IMR-90 (cell line): ENCODE measurements around the gene DCLK1. TPM values are rescaled to one million over a fixed set of nuclear protein-coding genes. Genes with fewer than 3 reads are reported as not detected.

Experiments
- ATAC-seq: fragments of 200-7000 bp; cut with Tn5 transposase; 2 replicates; pipeline ENCODE4 v1.9.1; 2020; ENCODE audit warnings: low read depth, mild to moderate bottlenecking, moderate library complexity
- BruUV-seq: library from RNA; stranded (reverse); fragments of 400-500 nt; replicated peaks from 2 replicates; lab custom pipeline; 2021; lab: Mats Ljungman, UMichigan
- CTCF ChIA-PET: fragments of 300-600 bp; formaldehyde crosslinking; extraction: SDS; loops from one replicate; lab custom pipeline; 2021; ENCODE audit warnings: antibody characterized with exemption; lab: Yijun Ruan, JAX
- POLR2A ChIA-PET: fragments of 300-600 bp; sonication (Branson Sonifier 250); formaldehyde crosslinking; loops from one replicate; lab custom pipeline; 2022; ENCODE audit warnings: antibody characterized with exemption; ENCODE audit not compliant: unreplicated experiment; lab: Charles Lee
- DNase-seq: peaks from one replicate; pipeline ENCODE4 v3.0.0; 2013
- H2AFZ ChIP-seq: replicated peaks from 2 replicates; pipeline ENCODE3; 2013; ENCODE audit warnings: low read length, mild to moderate bottlenecking; ENCODE audit not compliant: poor library complexity
- H2AK5ac ChIP-seq: 2 replicates; pipeline ENCODE4 v1.6.1; 2013; ENCODE audit warnings: low read depth, low read length, inconsistent platforms
- H2AK9ac ChIP-seq: replicated peaks from 2 replicates; pipeline ENCODE3; 2013; ENCODE audit warnings: mild to moderate bottlenecking, low read depth, low read length, moderate library complexity; ENCODE audit not compliant: poor library complexity
- H2BK120ac ChIP-seq: 2 replicates; pipeline ENCODE4 v1.6.1; 2013; ENCODE audit warnings: low read depth, low read length, inconsistent platforms
- H2BK15ac ChIP-seq: 3 replicates; pipeline ENCODE4 v1.6.1; 2013; ENCODE audit warnings: low read depth, low read length, inconsistent platforms
- H2BK20ac ChIP-seq: 2 replicates; pipeline ENCODE4 v1.6.1; 2013; ENCODE audit warnings: low read depth, mild to moderate bottlenecking, inconsistent platforms, low read length, moderate library complexity
- H2BK5ac ChIP-seq: 2 replicates; pipeline ENCODE4 v1.6.1; 2013; ENCODE audit warnings: mild to moderate bottlenecking, low read depth, low read length, inconsistent platforms; ENCODE audit not compliant: poor library complexity, severe bottlenecking
- H3K14ac ChIP-seq: replicated peaks from 2 replicates; pipeline ENCODE4 v1.6.1; 2013; ENCODE audit warnings: low read depth, low read length, inconsistent platforms
- H3K18ac ChIP-seq: 2 replicates; pipeline ENCODE4 v1.6.1; 2013; ENCODE audit warnings: low read depth, low read length, control low read depth
- H3K23ac ChIP-seq: 2 replicates; pipeline ENCODE4 v1.6.1; 2013; ENCODE audit warnings: low read depth, low read length, inconsistent platforms
- H3K27ac ChIP-seq: 2 replicates; pipeline ENCODE4 v1.5.1; 2013; ENCODE audit warnings: mild to moderate bottlenecking, control low read depth, low read length; ENCODE audit not compliant: insufficient read depth
- H3K27me3 ChIP-seq: 2 replicates; pipeline ENCODE4 v1.6.1; 2013; ENCODE audit warnings: low read length; ENCODE audit not compliant: control insufficient read depth, insufficient read depth
- H3K36me3 ChIP-seq: 2 replicates; pipeline ENCODE4 v1.6.1; 2013; ENCODE audit warnings: low read length, mixed read lengths; ENCODE audit not compliant: control insufficient read depth, insufficient read depth
- H3K4ac ChIP-seq: 2 replicates; pipeline ENCODE4 v1.6.1; 2013; ENCODE audit warnings: low read depth, low read length, inconsistent platforms
- H3K4me1 ChIP-seq: 2 replicates; pipeline ENCODE4 v1.6.1; 2013; ENCODE audit warnings: low read length, mixed read lengths; ENCODE audit not compliant: control insufficient read depth, insufficient read depth
- H3K4me2 ChIP-seq: 2 replicates; pipeline ENCODE4 v1.6.1; 2013; ENCODE audit warnings: low read depth, mild to moderate bottlenecking, control low read depth, low read length, moderate library complexity
- H3K4me3 ChIP-seq: 2 replicates; pipeline ENCODE4 v1.5.1; 2013; ENCODE audit warnings: low read depth, mild to moderate bottlenecking, control low read depth, low read length, moderate library complexity; ENCODE audit not compliant: insufficient read depth
- H3K56ac ChIP-seq: 2 replicates; pipeline ENCODE4 v1.6.1; 2013; ENCODE audit warnings: low read length, inconsistent platforms; ENCODE audit not compliant: insufficient read depth; ENCODE audit errors: extremely low read depth
- H3K79me1 ChIP-seq, 2 experiments: 2 replicates each; pipeline ENCODE4 v1.6.1; 2013; ENCODE audit warnings: low read length in 2 of 2, inconsistent platforms in 1 of 2, low read depth in 1 of 2
- H3K9ac ChIP-seq: 2 replicates; pipeline ENCODE4 v1.6.1; 2013; ENCODE audit warnings: low read depth, low read length, control low read depth
- H3K9me1 ChIP-seq: 2 replicates; pipeline ENCODE4 v1.6.1; 2013; ENCODE audit warnings: low read length, inconsistent platforms; ENCODE audit not compliant: insufficient read depth
- H3K9me3 ChIP-seq: 2 replicates; pipeline ENCODE4 v1.6.1; 2013; ENCODE audit warnings: low read length; ENCODE audit not compliant: control insufficient read depth, insufficient read depth
- H4K20me1 ChIP-seq: 2 replicates; pipeline ENCODE4 v1.6.1; 2013; ENCODE audit warnings: low read length, inconsistent platforms; ENCODE audit not compliant: insufficient read depth
- H4K5ac ChIP-seq: 2 replicates; pipeline ENCODE4 v1.6.1; 2013; ENCODE audit warnings: mild to moderate bottlenecking, low read depth, low read length, control low read depth
- H4K8ac ChIP-seq, 2 experiments: 2 replicates each; pipeline ENCODE4 v1.6.1; 2013; ENCODE audit warnings: low read depth in 2 of 2, low read length in 2 of 2, control low read depth in 1 of 2, inconsistent platforms in 1 of 2
- H4K91ac ChIP-seq: 2 replicates; pipeline ENCODE4 v1.6.1; 2013; ENCODE audit warnings: low read depth, low read length, inconsistent platforms; ENCODE audit not compliant: insufficient read depth
- BHLHE40 ChIP-seq: fragments of 150-350 bp; IDR thresholded peaks from 2 replicates; pipeline ENCODE4 v1.6.1; 2016; ENCODE audit warnings: mild to moderate bottlenecking, low read depth, low read length
- CEBPB ChIP-seq: IDR thresholded peaks from 2 replicates; pipeline ENCODE4 v1.6.1; 2012; ENCODE audit warnings: low read depth, low read length, improper control_type of control experiment
- FOS ChIP-seq: fragments of 150-350 bp; IDR thresholded peaks from 2 replicates; pipeline ENCODE4 v1.6.1; 2016; ENCODE audit warnings: low read depth, low read length
- WGBS, 2 experiments: methylation state at CpG; one replicate each; pipeline versions ENCODE4 v1.1.5 to v1.1.7; 2013; ENCODE audit warnings: missing lambda C conversion rate in 2 of 2; ENCODE audit not compliant: insufficient read length in 1 of 2; ENCODE audit errors: extremely low coverage in 2 of 2; 5-methylcytosine and 5-hydroxymethylcytosine counted together
- dilution Hi-C: fragments of 300-500 bp; cut with HindIII; formaldehyde crosslinking; loops from one replicate; pipeline ENCODE4 v1.14.3; 2018; ENCODE audit warnings: low sequenced_read_pairs; ENCODE audit not compliant: unreplicated experiment
- in situ Hi-C: fragments of 300-500 bp; cut with MboI; formaldehyde crosslinking; loops from 3 replicates; pipeline ENCODE4 v1.14.3; 2019; ENCODE audit warnings: low sequenced_read_pairs, inconsistent platforms, mixed read lengths
- intact Hi-C: fragments of 100-400 bp; cut with micrococcal nuclease; formaldehyde crosslinking; loops from 2 replicates; pipeline ENCODE4 v1.10.0; 2022
- polyA plus RNA-seq, 3 experiments: library from polyadenylated mRNA; depleted of rRNA; stranded (reverse); fragments of >200 nt; gene quantifications; 2 replicates each; pipeline ENCODE4 v1.2.3, GENCODE V29; 2012; ENCODE audit warnings: low replicate concordance in 1 of 3
- total RNA-seq: library from RNA; depleted of rRNA; stranded (reverse); fragments of >200 nt; gene quantifications from 2 replicates; pipeline ENCODE4 v1.2.3, GENCODE V29; 2012

Gene DCLK1
- total and polyA plus RNA-seq, 2 of the 4 experiments (the other 2 are of a cell fraction) = under 0.01 to 0.02 TPM

DNA sequence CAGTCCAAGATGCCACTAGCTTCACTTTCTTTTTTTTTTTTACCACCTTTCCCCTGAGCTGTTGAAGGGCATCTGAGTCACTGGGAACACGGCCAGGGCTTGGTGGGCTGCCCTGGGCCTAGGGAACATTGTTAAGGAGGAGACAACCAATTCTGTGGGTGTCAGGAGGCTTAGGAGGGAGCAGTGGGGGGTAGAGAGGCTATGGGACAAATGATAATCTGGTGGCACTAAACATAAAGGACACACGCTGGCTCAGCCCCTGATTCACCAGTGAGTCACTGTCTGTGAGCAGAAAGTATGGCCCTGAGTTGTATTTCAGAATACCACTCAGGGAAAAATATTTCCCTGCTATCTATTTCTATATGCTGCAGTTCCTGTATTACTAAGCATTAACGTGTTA lies 207.8 kb downstream of the DCLK1 start:
- H4K8ac ChIP-seq = peak overlapping the region in 1 of 2 experiments; percentile 61; a peak in 1 of 4 replicates
- no peaks in the 10 kb centered on the region for H3K36me3 ChIP-seq
- H3K9me1 ChIP-seq = peaks cover 13% of the 10 kb centered on the region
- H3K56ac ChIP-seq = 0 out of 2 replicates have a peak overlapping the region, but pooled peaks have one; percentile 18
- POLR2A ChIA-PET = no interaction called here
- 0 out of 2 replicates have a peak overlapping the region, but pooled peaks have one; percentile 34 for H3K23ac ChIP-seq
- H2BK20ac ChIP-seq = peak overlapping the region; percentile 84
- no peak overlapping the region for H3K18ac ChIP-seq
- CTCF ChIA-PET = interaction anchor here (0.6 kb wide), 2 partner anchors 18 to 134 kb away, joined by 3 to 4 read pairs; no protein-coding TSS in a partner anchor
- peak overlapping the region; percentile 85; the same call in 1 of the 2 replicates for H2BK120ac ChIP-seq
- peaks cover 14% of the 10 kb centered on the region for H3K4me1 ChIP-seq
- H3K27ac ChIP-seq = peak overlapping the region; percentile 18
- peak overlapping the region; percentile 69 for H2AK5ac ChIP-seq
- dilution Hi-C loops (no loop called here), in situ Hi-C loops (no loop called here), intact Hi-C loops (no loop called here)
- no peak overlapping the region for H3K9ac ChIP-seq
- ATAC-seq = peak; percentile 68
- H4K20me1 ChIP-seq = no peaks in the 10 kb centered on the region
- no TSS peak for BruUV-seq
- no CpG with 5 or more reads among the region's 3 CpGs for WGBS, 2 experiments
- H2AFZ ChIP-seq = peak overlapping the region; percentile 68
- H4K5ac ChIP-seq = peak overlapping the region; percentile 8; the same call in 1 of the 2 replicates
- H3K4me2 ChIP-seq = peak overlapping the region; percentile 29; the same call in 1 of the 2 replicates
- H3K4ac ChIP-seq = peak overlapping the region; percentile 90
- H2BK5ac ChIP-seq = peak overlapping the region; percentile 72
- H4K91ac ChIP-seq = peak overlapping the region; percentile 42
- peak; percentile 68 for DNase-seq
- no peak overlapping the region for H2AK9ac ChIP-seq
- no peaks in the 10 kb centered on the region for H3K9me3 ChIP-seq
- no peaks in the 10 kb centered on the region for H3K27me3 ChIP-seq
- H2BK15ac ChIP-seq = peak overlapping the region; percentile 77; the same call in 2 of the 3 replicates
- peak overlapping the region; percentile 69 for H3K14ac ChIP-seq
- TF ChIP-seq BHLHE40 (peak; percentile 6; the same call in 1 of the 2 replicates), FOS (peak; percentile 83), CEBPB (no peak)
- H3K79me1 ChIP-seq = no peaks in the 10 kb centered on the region
- no peak overlapping the region for H3K4me3 ChIP-seq
